ENCODE measurements around the gene SFXN1. TPM values are rescaled to one million over a fixed set of nuclear protein-coding genes. Genes with fewer than 3 reads are reported as not detected.

Gene SFXN1
- total and polyA plus RNA-seq, 2 of the 4 experiments (the other 2 are of a cell fraction) = 131 to 410 TPM

DNA sequence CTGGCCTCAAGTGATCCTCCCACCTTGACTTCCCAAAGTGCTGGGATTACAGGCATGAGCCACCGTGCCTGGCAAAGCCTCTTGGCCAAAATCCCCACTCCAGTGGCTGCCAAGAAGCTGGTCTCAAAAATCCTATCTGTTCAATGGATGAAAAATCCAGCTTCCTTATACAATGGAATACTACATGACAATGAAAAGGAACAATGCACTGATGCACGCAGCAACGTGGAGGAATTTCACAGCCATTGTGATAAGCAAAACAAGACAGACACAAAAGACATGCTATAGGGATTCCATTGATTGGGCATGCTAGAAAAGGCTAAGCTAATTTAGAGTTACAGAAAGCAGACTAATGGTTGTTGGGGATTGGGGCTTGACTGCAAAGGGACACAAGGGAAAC lies 13.1 kb upstream of the SFXN1 start (continued):
- TF ChIP-seq, protein P1, sequence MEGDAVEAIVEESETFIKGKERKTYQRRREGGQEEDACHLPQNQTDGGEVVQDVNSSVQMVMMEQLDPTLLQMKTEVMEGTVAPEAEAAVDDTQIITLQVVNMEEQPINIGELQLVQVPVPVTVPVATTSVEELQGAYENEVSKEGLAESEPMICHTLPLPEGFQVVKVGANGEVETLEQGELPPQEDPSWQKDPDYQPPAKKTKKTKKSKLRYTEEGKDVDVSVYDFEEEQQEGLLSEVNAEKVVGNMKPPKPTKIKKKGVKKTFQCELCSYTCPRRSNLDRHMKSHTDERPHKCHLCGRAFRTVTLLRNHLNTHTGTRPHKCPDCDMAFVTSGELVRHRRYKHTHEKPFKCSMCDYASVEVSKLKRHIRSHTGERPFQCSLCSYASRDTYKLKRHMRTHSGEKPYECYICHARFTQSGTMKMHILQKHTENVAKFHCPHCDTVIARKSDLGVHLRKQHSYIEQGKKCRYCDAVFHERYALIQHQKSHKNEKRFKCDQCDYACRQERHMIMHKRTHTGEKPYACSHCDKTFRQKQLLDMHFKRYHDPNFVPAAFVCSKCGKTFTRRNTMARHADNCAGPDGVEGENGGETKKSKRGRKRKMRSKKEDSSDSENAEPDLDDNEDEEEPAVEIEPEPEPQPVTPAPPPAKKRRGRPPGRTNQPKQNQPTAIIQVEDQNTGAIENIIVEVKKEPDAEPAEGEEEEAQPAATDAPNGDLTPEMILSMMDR (conservative IDR thresholded peaks at IDR 0.05; ENCODE audit: low read depth, low read length) = no peak

DNA sequence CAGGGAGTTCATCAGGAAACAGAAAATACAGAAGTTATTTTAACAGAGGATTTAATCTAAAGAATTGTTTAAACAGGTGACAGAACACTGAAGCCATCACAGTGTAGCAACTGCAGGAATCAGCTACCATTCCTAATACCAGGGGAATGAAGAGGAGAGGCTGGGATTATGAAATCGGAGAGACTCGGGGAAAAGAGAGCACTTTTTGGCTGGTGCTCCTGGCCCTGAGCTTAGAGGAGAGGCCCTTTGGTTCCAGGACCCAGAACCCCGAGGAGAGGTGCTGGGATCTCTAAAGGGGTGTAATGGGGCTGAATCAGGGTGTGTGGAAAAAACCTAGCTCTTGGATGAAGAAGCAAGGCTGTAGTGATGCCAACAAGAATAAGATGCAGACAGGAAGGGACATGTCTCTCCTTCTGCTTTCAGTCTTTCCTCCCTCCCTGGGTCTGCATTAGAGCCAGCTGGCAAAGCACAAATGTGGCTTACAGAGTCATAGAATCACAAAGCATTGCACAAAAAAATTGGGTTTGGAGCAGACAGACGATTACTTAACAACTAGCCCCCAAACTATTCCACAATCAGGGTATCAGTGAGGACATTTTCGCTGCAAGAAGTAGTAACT lies 11.6 kb upstream of the SFXN1 start:
- Histone ChIP-seq H3K9me1 (ENCODE audit: insufficient read depth, low read length) (no peaks in the 10 kb centered on the region), H3K14ac (replicated peaks; ENCODE audit: low read depth, low read length) (no peak overlapping the region), H3K9me3 (ENCODE audit: control insufficient read depth, insufficient read depth, low read length) (no peaks in the 10 kb centered on the region), H3K4ac (ENCODE audit: low read depth, low read length) (no peak overlapping the region), H4K8ac (ENCODE audit: low read depth in 2 of 2, low read length in 2 of 2) (no peak overlapping the region), H3K79me1 (ENCODE audit: low read depth in 1 of 2, low read length in 2 of 2) (no peaks in the 10 kb centered on the region), H4K20me1 (ENCODE audit: insufficient read depth, low read length) (no peaks in the 10 kb centered on the region), H3K27ac (ENCODE audit: insufficient read depth, low read length) (no peak overlapping the region), H4K91ac (ENCODE audit: insufficient read depth, low read depth, low read length) (no peak overlapping the region), H3K4me1 (ENCODE audit: control insufficient read depth, insufficient read depth, low read length) (peaks cover 2% of the 10 kb centered on the region; the same call in 1 of the 2 replicates), H2BK5ac (ENCODE audit: low read depth, low read length, poor library complexity, severe bottlenecking) (no peak overlapping the region), H3K56ac (ENCODE audit: extremely low read depth, insufficient read depth, low read length) (no peak overlapping the region), H3K36me3 (ENCODE audit: control insufficient read depth, insufficient read depth, low read length) (no peaks in the 10 kb centered on the region), H2AFZ (replicated peaks; ENCODE audit: low read length, poor library complexity) (no peak overlapping the region), H2BK120ac (ENCODE audit: low read depth, low read length) (no peak overlapping the region), H3K4me2 (ENCODE audit: low read depth, low read length) (no peak overlapping the region; the same call in 1 of the 2 replicates), H2AK9ac (replicated peaks; ENCODE audit: low read depth, low read length, poor library complexity) (no peak overlapping the region), H3K18ac (ENCODE audit: low read depth, low read length) (no peak overlapping the region), H2BK20ac (ENCODE audit: low read depth, low read length) (no peak overlapping the region), H3K9ac (ENCODE audit: low read depth, low read length) (no peak overlapping the region), H3K23ac (ENCODE audit: low read depth, low read length) (no peak overlapping the region), H3K4me3 (ENCODE audit: insufficient read depth, low read depth, low read length) (no peak overlapping the region), H4K5ac (ENCODE audit: low read depth, low read length) (no peak overlapping the region), H2AK5ac (ENCODE audit: low read depth, low read length) (no peak overlapping the region), H3K27me3 (ENCODE audit: control insufficient read depth, insufficient read depth, low read length) (peaks cover 8% of the 10 kb centered on the region; the same call in 1 of the 2 replicates), H2BK15ac (ENCODE audit: low read depth, low read length) (no peak overlapping the region)
- intact Hi-C loops (cut with micrococcal nuclease) (no loop called here), dilution Hi-C loops (cut with HindIII; ENCODE audit: low sequenced_read_pairs, unreplicated experiment) (no loop called here), in situ Hi-C loops (cut with MboI; ENCODE audit: low sequenced_read_pairs) (no loop called here)
- CTCF ChIA-PET = no interaction called here
- POLR2A ChIA-PET (ENCODE audit: unreplicated experiment) = no interaction called here
- no TSS peak for BruUV-seq (replicated peaks)
- ATAC-seq (ENCODE audit: low read depth) (peak; percentile 19; the same call in 1 of the 2 replicates), DNase-seq (no peak)
- 40% methylated on average over 1 of the region's 5 CpGs; no CpG with 5 or more reads in 1 of the 2 experiments for WGBS, 2 experiments (ENCODE audit: extremely low coverage in 2 of 2, insufficient read length in 1 of 2)
- no peak for TF ChIP-seq RFX5 (IDR thresholded peaks at IDR 0.05; ENCODE audit: low read depth, low read length)
- no peak for TF ChIP-seq MAZ (IDR thresholded peaks at IDR 0.05; ENCODE audit: borderline replicate concordance, low read depth, low read length)
- TF ChIP-seq POLR2A (IDR thresholded peaks at IDR 0.05; ENCODE audit: low read depth, low read length) = no peak
- no peak for TF ChIP-seq NFE2L2 (IDR thresholded peaks at IDR 0.05; ENCODE audit: low read depth, low read length)
- no peak for TF ChIP-seq RAD21 (IDR thresholded peaks at IDR 0.05; ENCODE audit: low read length)
- TF ChIP-seq RCOR1 (IDR thresholded peaks at IDR 0.05; ENCODE audit: insufficient replicate concordance, low read length) = no peak
- TF ChIP-seq, protein P2, sequence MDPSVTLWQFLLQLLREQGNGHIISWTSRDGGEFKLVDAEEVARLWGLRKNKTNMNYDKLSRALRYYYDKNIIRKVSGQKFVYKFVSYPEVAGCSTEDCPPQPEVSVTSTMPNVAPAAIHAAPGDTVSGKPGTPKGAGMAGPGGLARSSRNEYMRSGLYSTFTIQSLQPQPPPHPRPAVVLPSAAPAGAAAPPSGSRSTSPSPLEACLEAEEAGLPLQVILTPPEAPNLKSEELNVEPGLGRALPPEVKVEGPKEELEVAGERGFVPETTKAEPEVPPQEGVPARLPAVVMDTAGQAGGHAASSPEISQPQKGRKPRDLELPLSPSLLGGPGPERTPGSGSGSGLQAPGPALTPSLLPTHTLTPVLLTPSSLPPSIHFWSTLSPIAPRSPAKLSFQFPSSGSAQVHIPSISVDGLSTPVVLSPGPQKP (IDR thresholded peaks at IDR 0.05; ENCODE audit: borderline replicate concordance, low read depth, low read length) = no peak
- TF ChIP-seq BHLHE40 (IDR thresholded peaks at IDR 0.05; ENCODE audit: low read depth, low read length) = no peak
- TF ChIP-seq MXI1 (IDR thresholded peaks at IDR 0.05; ENCODE audit: borderline replicate concordance, low read depth, low read length) = no peak
- TF ChIP-seq, protein P1 (conservative IDR thresholded peaks at IDR 0.05; ENCODE audit: low read depth, low read length) = no peak
- TF ChIP-seq FOS (IDR thresholded peaks at IDR 0.05; ENCODE audit: low read depth, low read length) = no peak
